GM12873 (cell line): ENCODE results near the gene SYNE1.

Experiments
- CTCF ChIP-seq: IDR thresholded peaks from 2 replicates; pipeline ENCODE4 v1.5.1; 2012; ENCODE audit warnings: low read depth, mild to moderate bottlenecking, moderate library complexity, low read length, control low read depth; ENCODE audit not compliant: insufficient read depth; ENCODE audit errors: missing control alignments

Gene SYNE1

DNA sequence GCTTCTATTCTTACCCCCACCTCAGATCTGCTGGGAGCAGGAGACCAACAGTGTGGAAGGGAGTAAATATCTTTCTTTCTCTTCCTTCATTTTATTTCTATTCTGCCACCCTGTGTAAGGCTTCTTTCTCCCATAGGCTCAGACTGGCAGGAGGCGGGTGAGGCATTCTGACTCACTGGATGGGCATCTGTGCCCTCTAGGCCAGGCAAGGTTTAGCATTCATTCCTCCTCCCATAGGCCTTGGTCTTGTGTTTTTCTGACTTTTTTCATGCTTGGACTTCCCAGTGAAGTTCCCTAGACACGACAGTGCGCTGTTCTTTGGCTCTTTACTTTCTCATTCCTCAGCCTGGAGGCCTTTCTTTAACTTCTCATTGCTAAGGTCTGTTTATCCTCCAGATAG lies 235.2 kb downstream of the SYNE1 start:
- no peak for TF ChIP-seq CTCF

DNA sequence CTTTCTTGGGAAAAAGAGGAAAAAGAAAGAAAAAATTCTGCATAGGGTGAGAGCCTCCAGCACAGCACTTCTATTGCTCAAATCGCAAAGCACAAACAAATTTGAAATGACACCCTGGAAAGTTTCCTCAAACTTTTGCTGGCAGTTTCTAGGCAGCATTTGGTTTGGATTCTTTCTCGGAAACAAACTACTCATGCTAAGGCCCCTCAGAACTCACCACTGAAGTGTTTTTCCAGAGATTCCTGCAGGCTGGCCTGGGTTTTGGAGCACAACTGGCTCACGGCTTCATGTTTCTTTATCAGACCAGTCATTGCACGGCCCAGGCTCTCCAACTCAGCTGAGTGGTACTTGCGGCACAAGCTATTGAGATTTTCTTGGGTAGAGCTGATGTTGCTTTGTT lies 237.8 kb downstream of the SYNE1 start:
- no peak for TF ChIP-seq CTCF

- no peak for TF ChIP-seq CTCF
Observed at GRCh38 chr6:152398993-152399392, 238.2 kb downstream of the SYNE1 start.

GRCh38 chr6:152398316-152398715 lies 238.8 kb downstream of the SYNE1 start:
- TF ChIP-seq CTCF = no peak

GRCh38 chr6:152394303-152394702 lies 242.9 kb downstream of the SYNE1 start:
- TF ChIP-seq CTCF = no peak

GRCh38 chr6:152391179-152391880 lies 245.8 kb downstream of the SYNE1 start:
- no peak for TF ChIP-seq CTCF

DNA sequence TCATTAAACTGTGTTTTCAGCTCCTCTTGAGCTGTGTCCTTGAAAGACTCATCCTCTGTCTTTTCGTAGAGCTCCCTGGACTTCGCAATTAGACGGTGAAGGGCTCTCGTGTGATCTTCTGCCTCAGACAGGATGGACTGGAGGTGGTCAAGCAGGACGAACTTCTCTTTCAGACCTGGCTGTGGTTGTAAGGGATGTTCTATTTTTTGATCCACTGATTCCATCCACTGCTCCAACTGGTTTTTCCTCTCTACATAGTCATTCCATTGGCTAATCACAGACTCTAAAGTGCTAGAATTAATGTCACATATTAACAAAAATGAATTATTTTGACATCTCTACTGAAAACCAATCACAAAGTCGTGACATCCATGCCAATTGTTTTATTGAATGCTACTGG lies 250.1 kb downstream of the SYNE1 start:
- no peak for TF ChIP-seq CTCF
